HG03108 (cell line): ENCODE data around the gene ACAA2.

Source experiments
- ATAC-seq: cut with Tn5 transposase; IDR thresholded peaks from one replicate; pipeline ENCODE4 v1.9.1; 2021; ENCODE audit warnings: moderate library complexity; ENCODE audit not compliant: unreplicated experiment

ACAA2 gene

DNA sequence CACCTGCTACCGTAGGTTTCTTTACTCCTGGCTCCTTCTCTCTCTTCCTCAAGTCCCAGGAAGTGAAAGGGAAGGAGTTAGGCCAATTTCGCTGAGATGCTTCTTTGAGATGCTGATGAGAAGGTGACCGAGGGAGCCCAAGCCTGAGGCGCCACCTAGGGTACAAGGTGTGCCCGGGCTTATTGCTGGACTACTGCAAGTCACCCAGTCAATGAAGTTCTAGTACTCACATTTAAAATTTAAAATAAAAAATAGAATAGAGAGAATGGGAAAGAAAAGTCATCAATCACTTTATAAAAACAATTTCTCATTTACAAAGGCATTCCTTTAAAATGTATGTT lies 45.3 kb downstream of the ACAA2 start:
- ATAC-seq, result no peak

DNA sequence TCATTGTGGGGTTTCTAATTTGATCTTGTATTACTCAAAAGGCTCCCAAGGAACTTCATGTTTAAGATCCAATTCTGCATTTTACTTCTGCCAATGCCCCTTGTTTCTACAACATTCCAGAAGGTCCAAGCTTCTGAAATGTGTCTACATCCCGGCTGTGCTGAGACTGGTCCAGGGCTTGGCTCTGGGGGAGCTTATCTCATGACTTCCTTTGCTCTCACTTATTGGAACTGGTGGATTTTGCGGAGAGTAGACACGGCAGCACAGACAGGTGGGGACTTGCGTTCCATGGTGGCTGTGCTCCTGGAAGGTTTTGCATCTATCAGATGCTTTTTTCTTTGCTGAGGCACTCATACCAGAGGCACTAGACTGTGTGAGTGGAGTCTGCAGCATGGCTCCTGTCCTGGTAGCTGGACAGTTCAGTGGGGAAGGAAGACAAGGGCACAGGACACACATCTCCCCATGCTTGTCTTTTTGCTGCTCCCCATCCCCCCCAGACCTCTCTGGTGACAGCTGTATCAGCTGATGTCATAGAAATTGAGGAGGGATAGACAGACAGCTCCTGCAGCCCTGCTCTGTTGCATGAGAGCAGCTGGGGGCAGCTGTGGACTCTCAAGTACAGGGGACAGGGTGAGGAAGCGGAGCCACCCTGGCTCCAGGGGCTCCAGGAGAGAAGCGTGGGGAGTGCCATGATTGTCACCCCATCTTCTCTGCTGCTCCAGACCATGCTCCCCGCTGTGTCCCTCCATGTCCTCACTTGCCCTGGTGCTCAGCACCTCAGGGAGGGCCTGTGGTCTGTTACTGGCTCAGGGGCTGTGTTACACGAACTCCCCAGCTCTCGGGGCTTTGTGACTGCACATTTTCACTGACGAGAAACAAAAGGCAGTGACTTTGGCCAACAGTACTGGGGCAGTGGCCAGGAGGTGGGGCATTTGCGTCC lies 46.0 kb downstream of the ACAA2 start:
- no peak for ATAC-seq

DNA sequence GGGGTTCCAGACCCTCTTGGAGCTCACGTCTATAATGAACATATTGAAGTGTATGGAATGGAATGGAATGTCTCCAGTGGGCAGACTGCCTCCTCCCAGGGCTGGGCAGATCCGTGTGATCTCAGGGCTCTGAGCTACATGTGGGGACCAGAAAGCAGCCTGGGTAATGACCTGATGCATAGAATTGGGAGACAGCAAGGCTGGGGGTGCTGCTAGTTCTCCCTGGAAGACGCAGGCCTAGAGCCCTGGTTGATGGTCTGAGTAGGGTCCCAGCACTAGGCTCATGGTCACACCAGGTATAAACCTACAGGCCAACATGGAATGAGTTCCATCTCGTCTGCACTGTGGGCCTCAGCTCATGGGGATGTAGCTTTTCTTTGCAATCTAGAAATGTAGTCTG lies 46.7 kb downstream of the ACAA2 start:
- no peak for ATAC-seq

DNA sequence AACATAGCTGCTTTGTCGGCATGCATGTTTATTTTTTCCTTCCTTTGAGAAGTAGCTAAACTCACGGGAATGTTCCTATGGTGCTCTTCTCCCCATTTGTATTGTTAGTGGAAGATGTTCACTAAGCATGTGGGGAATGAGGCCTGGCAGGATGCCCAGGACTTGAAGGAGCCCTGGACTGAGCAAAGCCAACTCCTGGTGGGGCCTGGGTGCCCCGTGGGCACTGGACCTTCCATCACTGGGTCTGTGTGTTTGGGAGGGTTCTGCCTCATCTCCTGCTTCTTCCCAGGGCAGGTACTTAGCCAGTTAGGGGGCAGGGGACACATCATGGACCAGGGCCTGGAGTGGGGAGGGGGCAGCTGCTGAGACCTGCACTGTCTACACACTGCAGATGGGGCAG lies 49.3 kb downstream of the ACAA2 start:
- no peak for ATAC-seq

DNA sequence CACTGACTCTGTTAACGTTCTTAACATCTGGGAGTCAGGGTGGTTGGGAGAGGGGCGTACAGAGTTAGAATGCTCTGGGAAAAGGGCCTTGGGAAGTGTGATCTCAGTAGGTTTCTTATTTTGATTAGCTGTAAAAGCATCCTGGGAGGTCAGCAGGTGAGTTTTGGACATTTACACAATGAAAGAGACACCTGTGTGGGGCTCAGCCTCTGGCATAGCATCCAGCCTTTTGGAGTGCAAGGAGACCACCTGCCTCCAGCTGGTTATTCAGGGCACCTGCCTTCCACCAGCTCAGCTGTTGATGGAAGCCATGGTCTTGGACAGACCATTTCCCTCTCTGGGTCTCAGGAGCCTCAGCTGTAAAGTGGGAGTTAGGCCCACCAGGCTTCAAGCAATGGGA lies 49.7 kb downstream of the ACAA2 start:
- no peak for ATAC-seq

DNA sequence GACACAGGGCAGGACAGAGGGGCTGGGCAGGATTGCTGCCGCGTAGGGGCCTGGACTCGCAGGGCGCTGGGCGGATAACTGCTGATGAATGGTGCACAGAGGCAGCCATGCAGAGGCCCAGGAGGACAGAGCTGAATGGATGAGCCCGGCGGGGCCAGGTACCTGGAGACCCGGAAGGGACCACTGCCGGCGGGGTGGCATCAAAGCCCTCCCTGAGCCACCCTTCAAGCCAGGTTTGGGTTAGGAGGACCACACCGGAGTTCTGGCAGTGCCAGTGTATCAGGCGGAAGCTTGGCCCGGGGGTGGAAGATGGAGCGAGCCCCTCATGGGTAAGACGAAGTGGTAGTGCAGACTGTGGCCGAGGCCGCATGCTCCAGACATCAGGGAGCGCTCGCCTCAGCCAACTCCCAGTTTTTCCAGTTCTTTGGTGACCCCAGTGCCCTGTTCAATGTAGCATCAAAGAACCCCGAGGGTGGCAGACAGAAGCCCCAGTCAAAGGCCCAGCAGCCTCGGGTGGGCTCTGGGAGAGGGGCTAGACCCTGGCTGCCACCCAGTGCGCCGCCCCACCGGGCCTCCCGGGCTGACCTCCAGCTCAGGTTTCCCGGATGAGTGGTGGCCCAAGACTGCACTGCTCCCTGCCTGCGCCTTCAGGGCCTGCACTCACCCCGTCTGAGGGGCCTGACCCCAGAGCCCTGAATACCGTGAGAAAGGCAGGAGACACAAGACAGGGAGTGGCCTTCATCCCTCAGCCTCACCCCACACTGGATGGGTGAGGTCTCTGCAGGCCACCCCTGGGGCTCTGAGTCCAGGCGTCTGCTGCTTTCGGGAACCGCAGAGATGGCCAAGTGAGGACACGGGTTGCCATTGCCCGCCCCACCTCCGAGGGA lies 50.9 kb downstream of the ACAA2 start:
- no peak for ATAC-seq

DNA sequence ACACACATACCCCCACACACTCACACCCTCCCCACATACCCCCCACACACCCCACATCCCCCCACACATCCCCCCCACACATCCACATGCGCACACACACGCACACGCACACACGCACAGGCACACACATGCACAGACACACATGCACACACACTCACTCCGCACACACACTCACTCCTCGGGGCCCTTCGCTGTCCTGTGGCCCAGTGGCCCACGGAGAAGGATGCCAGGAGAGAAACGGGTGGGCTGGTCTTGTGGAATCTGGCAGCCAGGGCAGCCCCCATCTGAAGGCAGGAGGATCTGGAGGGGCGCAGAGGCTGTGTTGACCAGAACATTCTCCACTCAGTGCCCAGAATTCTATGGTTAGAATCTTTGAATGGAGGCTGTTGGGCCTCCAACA lies 51.6 kb downstream of the ACAA2 start:
- ATAC-seq, result no peak

DNA sequence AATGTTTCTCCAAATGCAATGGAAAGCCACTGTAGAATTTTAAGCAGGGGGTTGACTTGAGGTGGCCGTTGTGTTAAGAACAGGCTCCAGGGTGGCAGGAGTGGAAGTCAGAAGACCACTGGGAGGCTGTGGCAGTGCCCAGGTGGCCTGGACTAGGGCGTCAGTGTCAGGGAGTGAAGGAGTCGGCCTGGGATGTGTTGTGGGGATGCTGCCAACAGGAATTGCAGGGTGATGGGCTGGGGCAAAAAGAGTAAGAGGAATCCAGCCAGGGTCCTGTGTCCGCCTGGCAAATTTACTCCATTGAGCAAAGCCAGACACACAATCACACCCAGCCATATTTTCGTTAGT lies 55.1 kb downstream of the ACAA2 start:
- ATAC-seq, result no peak

DNA sequence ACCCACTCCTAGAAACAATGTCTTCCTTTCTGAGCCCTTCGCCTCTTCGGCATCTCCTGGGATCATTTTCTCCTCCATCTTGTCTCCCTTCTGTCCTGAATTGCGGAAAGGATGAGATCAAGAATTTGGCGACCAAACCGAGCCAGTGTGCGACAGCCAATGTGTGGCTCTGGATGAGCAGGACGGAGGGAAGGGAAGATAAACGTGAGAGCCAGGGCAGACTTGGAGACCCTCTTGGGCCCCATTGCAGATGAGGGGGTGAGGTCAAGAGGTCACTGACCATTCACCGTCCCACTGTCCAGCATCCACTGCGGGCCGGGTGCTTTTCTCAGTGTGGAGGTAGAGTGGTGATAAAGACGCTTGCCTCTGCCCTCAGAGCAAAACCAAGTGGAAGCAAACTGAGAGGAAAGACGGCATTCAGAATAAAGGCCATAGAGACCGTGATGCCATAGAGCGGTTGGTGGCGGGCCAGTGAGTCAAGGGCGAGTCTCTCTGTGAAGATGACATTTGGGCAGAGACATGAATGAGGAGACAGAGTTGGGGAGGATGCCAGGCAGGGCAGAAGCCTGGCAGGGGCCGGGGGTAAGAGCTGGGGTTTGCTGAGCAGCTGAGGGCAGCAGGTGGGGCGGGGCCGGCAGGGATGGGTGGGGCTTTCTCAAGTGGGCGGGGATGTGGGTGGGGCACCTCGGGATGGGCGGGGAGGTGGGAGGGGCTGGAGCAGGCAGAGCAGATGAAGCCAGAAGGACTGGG lies 55.6 kb downstream of the ACAA2 start:
- no peak for ATAC-seq

DNA sequence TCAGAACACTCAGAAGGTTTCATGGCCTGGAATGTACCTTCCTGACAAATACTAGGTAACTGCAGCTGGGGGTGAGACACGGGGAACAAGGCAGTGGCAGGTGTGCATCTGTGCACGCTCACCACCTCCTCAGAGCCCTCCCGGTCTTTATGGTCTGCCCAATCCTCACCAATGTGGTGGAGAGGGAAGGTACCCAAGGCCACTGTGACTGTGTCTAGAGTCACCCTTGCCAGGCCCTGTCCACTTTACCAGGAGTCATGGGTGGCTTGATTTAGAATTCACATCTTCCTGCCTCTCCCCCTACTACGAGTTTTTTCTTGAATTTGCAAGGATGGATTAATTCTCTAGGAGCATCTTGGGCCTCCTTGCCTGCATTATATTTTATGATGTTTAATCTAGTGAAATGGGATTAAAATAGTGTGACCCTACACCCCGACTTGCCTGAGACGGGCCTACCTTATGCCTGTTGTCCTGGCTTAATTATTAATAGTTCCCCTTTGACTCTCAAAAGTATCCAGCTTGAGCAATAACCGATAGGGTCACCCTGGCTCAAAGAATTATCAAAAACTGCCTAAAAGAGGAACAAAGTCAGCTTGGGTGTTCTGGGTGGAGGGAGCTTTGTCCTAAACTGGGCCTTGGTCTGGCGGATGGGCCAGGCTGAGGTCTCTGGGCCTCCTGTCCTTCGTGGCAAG lies 56.5 kb downstream of the ACAA2 start:
- no peak for ATAC-seq

DNA sequence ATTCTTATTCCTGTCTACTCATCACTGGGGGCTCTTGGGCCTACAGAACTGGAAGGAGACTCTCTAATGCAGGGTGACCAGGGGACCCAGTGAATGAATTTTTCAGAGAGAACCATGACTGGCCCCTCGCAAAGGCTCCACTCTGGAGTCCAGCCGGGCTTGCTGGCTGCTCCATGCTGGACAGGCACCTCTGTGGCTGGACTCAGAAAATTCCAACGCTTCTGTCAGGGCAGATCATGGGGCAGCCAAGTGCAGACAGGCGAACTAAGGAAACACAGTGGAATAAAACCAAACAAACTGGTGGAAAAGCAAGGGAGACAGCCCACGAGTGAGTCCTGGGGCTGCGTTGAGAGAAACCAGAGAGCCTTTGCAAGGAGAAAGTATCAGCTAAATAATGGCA lies 57.2 kb downstream of the ACAA2 start:
- ATAC-seq, result no peak

DNA sequence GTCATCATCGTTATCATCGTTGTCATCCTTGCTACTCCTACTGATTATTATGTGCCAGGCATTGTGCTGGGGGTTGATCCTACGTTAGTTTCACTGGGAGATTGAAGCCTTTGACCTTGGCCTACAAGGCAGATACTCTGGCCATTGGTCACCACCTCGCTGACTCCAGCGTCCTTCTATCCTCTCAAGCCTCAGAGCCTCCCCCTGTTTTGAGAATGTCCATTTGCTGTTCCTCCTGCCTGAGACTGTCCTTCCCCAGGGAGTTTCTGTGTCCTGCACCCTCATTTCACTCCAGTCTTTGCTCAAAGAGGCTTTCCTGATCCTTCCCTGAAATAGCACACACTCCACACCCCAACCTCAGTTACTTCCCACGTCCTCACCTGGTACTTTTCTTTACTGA lies 57.8 kb downstream of the ACAA2 start:
- ATAC-seq, result no peak

DNA sequence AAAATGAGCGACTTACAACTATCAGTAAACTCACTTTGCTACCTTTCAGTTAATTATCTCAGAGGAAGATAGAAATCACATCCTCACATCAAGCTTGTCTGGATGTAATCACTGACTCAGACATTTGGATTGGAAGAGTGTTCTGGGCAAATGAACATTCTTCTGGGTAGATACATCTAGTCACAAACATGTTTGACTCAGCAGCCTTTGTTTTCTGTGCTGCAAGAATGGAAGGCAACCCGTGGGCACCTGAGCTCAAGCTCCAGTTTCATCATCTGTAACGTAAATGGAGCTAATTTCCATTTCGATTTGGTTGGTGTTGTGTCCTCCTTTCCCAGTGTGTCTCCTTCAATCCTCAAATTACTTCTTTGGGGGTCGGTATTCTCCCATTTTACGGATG lies 58.5 kb downstream of the ACAA2 start:
- ATAC-seq, result no peak

DNA sequence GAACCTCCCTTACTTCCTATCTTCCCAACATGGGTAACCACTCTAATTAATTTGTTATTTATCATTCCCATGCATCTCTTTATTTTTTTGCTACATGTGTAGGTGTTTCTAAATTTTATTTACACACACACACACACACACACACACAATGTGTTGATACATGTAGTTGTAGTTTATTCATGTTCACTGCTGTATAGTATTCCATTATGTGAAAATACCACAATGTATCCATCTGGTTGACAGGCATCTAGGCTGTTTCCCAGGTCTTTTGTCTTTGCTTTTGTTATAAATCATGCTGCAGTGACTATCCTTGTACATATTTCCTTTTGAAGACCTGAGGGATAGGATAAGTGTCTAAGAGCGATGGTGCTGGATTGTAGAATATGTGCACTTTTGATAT lies 59.7 kb downstream of the ACAA2 start:
- no peak for ATAC-seq

DNA sequence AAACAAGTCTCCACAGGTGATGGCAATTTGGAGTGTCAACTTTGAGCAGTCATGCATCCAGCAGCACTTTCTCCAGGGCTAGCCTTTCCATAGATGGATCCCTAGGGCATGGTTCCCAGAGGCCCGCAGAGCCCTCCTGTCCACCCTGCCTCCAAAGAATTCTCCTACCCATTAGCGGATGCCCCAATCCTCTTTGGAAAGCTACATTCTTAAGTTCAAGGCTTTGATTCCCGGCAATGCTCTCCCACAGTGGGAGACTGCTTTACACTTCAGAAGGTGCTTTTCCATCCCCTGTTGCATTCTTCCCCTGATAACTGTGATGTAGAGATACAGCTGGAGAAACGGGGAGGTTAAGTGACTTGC lies 61.3 kb downstream of the ACAA2 start:
- no peak for ATAC-seq

DNA sequence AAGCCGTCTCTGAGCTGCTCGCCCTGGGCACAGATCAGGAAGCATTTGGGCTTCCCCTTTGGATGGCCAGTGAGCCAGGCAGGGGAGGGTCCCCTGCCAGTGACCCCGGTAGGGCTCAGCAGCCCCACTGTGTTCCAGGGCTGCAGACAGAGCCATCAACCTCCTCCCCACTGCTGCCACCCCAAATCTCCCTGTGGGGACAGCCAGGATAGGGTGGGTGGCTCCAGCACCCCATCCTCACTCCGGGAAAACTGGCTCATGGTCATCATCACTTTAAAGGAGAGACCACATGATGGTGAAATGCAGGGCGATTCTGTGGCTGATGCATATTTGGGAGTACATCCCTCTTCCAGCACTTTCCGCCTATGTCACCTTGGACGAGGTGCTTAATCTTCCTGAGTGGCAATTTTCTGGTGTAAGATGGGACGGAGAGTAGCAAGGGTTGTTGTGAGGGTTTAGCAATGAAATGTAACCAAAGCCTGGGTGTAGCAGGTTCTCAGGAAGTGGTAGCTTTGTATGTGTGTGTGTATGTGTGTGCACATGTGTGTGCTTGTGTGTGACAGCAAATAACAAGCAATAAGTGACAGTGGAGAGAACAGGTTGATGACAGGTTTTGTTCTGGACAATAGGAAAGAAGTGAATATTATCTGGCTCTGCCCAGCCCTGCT lies 61.8 kb downstream of the ACAA2 start:
- no peak for ATAC-seq

DNA sequence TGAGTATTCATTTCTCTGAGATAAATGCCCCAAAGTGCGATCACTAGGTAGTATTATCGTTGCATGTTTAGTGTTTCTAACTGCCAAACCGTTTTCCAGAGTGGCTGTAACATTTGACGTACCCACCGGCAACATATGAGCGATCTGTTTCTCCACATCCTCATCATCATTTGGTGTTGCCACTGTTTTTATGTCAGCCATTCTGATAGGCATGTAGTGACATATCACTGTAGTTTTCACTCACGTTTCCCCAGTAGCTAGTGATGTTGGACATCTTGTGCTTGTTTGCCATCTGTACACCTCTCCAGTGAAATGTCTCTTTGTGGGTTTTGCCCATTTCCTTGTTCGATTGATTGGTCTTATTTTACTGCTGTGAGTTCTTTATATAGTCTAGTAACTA lies 63.8 kb downstream of the ACAA2 start:
- no peak for ATAC-seq

DNA sequence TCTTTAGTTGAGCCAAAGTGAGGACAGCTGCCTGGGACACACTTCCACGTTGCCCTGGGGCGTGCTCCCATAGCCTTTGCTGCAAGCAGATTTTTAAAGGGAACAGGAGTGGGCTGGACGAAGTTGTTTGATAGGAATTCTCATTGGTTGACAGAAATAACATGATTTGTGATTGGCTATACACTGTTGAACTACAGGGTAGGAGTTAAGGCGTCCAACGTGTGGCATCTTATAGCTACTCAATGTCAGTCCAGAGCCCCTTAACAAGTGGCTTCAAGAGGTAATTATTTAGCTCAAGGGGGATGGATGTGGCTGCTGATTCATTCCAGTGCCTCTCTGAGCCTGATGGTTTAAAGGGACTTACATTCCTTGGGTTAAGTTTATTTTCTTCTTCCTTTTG lies 65.5 kb downstream of the ACAA2 start:
- ATAC-seq, result no peak

DNA sequence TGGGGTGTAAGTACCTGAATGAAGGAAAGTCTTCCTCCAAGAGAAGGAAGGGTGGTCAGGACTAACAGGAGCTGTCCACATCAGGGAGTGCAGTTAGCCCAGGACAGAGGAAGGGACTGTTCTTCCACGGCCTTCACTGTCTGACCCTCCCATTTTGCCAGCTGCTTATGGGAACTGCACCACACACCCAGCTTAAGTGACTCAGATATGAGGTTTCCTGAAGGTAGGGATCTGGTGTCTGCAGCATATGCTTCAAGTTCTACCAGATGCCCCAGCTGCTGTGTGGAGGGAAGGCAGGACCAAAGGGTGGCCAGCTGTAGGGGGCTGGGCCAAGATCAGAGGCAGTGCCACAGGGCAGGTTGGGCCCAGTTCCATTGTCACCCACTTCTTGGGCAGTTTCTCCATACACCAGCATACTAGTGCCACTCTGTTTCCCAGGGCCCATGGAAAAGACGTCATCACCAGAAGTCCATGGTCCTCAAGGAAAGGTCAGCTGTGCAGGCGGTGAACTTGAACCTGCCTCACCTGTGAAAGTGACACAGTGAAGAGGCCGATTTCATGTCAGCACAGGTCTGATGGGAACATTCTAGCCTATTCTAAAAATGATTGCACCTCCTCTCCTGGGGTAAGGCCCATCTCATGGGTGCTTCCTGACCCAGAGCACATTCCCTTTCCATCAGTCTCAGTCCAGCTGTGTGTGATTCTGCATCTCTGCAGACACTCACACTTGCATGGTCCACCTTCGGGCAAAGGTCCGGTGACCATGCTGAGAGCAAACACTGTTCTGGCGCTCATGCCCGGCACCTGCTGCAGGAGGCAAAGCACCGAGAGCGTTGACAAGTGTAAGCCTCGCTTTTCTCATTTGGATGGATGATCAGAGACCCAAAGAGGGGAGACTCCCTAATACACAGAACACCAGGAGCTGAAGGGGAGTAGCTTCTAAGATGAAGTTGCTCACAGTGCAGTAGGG lies 68.0 kb downstream of the ACAA2 start:
- no peak for ATAC-seq
